ENCODE data around the gene C6orf47. TPM values are rescaled to one million over a fixed set of nuclear protein-coding genes. Genes with fewer than 3 reads are reported as not detected.

C6orf47 gene
- total RNA-seq, 1 donor from 2014 or later, result 21.5 TPM

- H3K4me3 Mint-ChIP-seq (ENCODE audit: unreplicated experiment), result no peak overlapping the region
- H3K27ac Mint-ChIP-seq (ENCODE audit: unreplicated experiment), result no peak overlapping the region
- H3K4me1 Mint-ChIP-seq (ENCODE audit: unreplicated experiment), result peaks cover 3% of the 10 kb centered on the region
- no peak for DNase-seq (ENCODE audit: extremely low spot score, unreplicated experiment)
- H3K27me3 Mint-ChIP-seq (ENCODE audit: unreplicated experiment), result no peaks in the 10 kb centered on the region
- no peak for TF ChIP-seq CTCF (IDR thresholded peaks at IDR 0.05)
- H3K36me3 Mint-ChIP-seq (ENCODE audit: unreplicated experiment), result no peaks in the 10 kb centered on the region
- H3K9me3 Mint-ChIP-seq (ENCODE audit: unreplicated experiment), result no peaks in the 10 kb centered on the region
Measured at GRCh38 chr6:31615748-31616147, 44.8 kb downstream of the C6orf47 start.

DNA sequence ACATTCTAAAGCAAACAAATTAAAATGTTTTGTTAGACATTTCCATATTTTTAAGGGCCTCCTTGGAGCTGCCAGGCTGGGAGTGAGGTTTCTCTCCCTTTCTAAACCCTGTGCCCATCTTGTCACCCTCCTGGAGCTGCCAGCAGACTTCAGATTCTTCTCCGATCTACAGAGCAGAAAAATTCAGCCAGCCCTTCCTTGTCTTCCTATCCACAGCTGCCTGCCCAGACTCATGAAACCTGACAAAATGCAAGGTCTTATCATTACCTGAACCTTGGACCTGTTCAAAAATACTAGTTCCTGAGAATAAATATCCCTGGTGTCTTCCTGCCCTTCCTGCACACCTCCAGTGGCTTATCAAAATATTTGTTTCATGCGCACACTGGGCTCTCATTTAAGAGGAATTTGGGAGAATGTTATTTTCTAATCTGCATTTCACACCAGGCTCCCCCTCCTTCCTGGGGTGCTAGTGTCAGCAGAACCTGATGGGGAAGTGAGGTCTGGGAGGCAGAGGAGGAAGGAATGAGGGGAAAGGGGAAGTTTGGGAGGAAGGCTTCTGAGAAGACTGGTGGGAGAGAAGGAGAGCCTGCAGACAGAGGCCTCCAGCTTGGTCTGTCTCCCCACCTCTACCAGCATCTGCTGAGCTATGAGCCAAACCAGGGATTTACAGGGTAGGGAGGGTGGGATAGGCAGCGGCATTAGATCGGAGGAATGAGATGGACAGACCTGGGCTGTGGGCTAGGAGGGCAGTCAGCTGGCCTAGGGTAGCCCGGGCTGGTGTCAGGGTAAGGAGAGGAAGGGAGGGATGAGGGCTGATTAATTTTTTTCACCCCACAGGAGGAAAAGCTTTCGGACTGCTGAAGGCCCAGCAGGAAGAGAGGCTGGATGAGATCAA is 45.6 kb downstream of the C6orf47 start, which contains the start of gene AIF1:
Gene AIF1 (plus strand): TSS at position 551 of the 895 bp plus-strand sequence. CDS start 96 bp downstream, at position 647.
- Mint-ChIP-seq H3K9me3 (ENCODE audit: unreplicated experiment) (no peaks in the 10 kb centered on the region), H3K27ac (ENCODE audit: unreplicated experiment) (no peak within 1 kb of the TSS)

DNA sequence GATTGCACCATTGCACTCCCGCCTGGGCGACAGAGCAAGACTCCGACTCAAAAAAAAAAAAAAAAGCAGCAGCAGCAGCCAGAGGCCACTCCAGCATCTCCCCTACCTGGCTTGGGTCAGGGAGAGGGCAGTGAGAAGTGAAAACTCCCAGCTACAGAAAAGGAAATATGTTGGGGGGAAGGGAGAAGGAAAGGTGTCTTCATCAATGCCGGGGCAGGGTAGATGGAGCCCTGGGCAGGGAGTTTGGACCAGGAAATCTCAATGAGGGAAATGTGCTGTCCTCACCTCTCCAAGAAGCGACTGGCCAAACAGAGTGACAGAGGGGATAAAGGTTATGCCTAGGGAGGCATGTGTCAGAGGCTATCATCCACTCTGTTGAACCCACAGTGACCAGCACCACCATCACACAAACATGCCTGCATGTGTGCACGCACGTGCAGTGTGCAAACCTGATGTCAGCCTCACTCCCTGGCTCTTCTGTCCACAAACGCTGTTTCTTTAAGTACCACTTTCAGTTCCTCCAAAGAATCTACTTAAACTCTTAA is 46.4 kb downstream of the C6orf47 start:
- Mint-ChIP-seq H3K9me3 (ENCODE audit: unreplicated experiment) (no peaks in the 10 kb centered on the region), H3K4me1 (ENCODE audit: unreplicated experiment) (no peaks in the 10 kb centered on the region), H3K27ac (ENCODE audit: unreplicated experiment) (no peak overlapping the region), H3K36me3 (ENCODE audit: unreplicated experiment) (no peaks in the 10 kb centered on the region), H3K4me3 (ENCODE audit: unreplicated experiment) (no peak overlapping the region), H3K27me3 (ENCODE audit: unreplicated experiment) (no peaks in the 10 kb centered on the region)
- no peak for TF ChIP-seq CTCF (IDR thresholded peaks at IDR 0.05)
- no peak for DNase-seq (ENCODE audit: extremely low spot score, unreplicated experiment)

More for the DNA sequence above, 45.6 kb downstream of the C6orf47 start, which contains the start of gene AIF1:
- no peak for DNase-seq (ENCODE audit: extremely low spot score, unreplicated experiment)
- H3K36me3 Mint-ChIP-seq (ENCODE audit: unreplicated experiment), result no peaks in the 10 kb centered on the region
- H3K4me3 Mint-ChIP-seq (ENCODE audit: unreplicated experiment), result no peak within 1 kb of the TSS
- TF ChIP-seq CTCF (IDR thresholded peaks at IDR 0.05), result no peak
- peaks cover 3% of the 10 kb centered on the region for H3K4me1 Mint-ChIP-seq (ENCODE audit: unreplicated experiment)
- H3K27me3 Mint-ChIP-seq (ENCODE audit: unreplicated experiment), result no peaks in the 10 kb centered on the region

DNA sequence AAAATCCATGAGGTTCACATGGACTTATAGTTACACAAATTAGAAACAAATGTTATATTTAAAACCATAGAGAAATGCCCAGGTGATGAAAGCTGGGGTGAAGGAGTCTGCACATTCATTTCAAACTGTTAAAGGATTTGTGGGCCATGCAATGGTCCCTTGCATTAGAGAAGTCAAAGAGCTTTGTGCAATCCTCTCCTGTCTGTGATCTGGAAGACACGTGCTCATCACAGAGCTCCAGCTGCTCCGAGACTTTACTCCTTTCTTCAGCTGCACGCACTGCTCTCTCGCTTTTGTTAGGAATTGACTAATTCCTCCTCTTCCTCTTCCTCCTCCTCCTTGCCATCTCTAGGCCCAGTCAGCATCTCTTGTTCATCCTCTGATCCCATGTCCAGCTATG is 49.6 kb downstream of the C6orf47 start:
- no peak for DNase-seq (ENCODE audit: extremely low spot score, unreplicated experiment)
- no peak overlapping the region for H3K27ac Mint-ChIP-seq (ENCODE audit: unreplicated experiment)
- H3K4me1 Mint-ChIP-seq (ENCODE audit: unreplicated experiment), result no peaks in the 10 kb centered on the region
- no peak for TF ChIP-seq CTCF (IDR thresholded peaks at IDR 0.05)
- no peaks in the 10 kb centered on the region for H3K9me3 Mint-ChIP-seq (ENCODE audit: unreplicated experiment)
- no peak overlapping the region for H3K4me3 Mint-ChIP-seq (ENCODE audit: unreplicated experiment)
- no peaks in the 10 kb centered on the region for H3K27me3 Mint-ChIP-seq (ENCODE audit: unreplicated experiment)
- H3K36me3 Mint-ChIP-seq (ENCODE audit: unreplicated experiment), result no peaks in the 10 kb centered on the region

Data from osteocyte (in vitro differentiated cells).